ENCODE measurements around the gene CDC37L1.
"Not testable (repeated sequence)": the region's sequence is repeated elsewhere in the genome, so short reads cannot be mapped to it uniquely, and the experiment has no call there.

Gene CDC37L1

DNA sequence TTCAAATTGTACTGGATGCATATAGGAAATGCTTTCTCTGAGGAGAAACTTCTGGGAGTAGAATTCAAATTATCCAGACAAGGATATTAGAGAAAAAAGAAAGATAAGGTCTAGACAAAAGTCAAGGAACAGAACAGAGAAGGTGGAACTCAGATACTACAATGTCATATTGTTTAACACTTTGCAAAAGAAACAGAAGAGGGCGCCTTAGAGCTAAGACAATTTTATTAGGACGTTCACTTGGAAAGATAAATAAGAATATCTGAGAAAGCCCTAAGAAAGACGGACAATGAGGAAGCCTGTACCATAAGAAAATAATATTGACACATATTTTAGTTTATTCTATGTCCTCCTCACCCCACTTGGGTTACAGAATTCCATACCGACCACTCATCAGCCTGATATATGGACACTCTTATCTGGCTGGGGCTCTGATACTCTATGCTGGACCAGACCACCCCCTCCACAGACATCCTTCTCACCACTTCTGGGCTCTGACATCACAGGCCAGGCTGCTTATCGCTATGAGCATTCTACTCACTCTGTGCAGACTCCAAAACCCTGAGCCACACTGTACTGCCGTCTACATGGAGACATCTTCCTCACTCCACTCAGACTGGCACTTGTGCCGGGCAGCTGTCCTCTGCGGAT is 70.8 kb downstream of the CDC37L1 start:
- Histone ChIP-seq H3K4me1 (ENCODE audit: control insufficient read depth, insufficient read depth, low read length, poor library complexity, severe bottlenecking) (no peaks in the 10 kb centered on the region), H3K9me3 (ENCODE audit: control insufficient read depth, low read length) (no peaks in the 10 kb centered on the region), H3K27ac (ENCODE audit: low read depth, low read length, severe bottlenecking) (no peak overlapping the region), H3K4me3 (ENCODE audit: extremely low read depth, insufficient read depth, low read length, poor library complexity, severe bottlenecking) (no peak overlapping the region), H3K36me3 (ENCODE audit: control insufficient read depth, insufficient read depth, low read length) (no peaks in the 10 kb centered on the region)
- 87 to 90% methylated on average over 3 of the region's 8 CpGs for WGBS, 2 experiments (ENCODE audit: insufficient coverage in 2 of 2)

DNA sequence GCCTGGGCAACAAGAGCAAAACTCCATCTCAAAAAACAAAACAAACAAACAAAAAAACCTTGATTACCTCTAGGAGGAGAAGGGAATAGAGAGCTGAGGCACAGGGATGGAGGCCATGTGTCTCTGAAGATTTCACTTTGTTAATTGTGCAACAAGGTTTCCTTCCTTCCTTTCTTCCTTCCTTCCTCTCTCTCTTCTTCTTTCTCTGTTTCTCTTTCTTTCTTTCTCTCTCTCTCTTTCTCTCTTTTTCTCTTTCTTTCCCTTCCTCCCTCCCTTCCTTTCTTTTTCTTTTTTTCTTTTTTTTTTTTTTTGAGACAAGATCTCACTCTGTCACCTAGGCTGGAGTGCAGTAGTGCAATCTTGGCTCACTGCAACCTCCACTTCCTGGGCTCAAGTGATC is 75.2 kb downstream of the CDC37L1 start:
- not testable (repeated sequence) for H3K4me3 ChIP-seq (ENCODE audit: extremely low read depth, insufficient read depth, low read length, poor library complexity, severe bottlenecking); H3K27ac ChIP-seq (ENCODE audit: low read depth, low read length, severe bottlenecking); H3K4me1 ChIP-seq (ENCODE audit: control insufficient read depth, insufficient read depth, low read length, poor library complexity, severe bottlenecking); H3K9me3 ChIP-seq (ENCODE audit: control insufficient read depth, low read length); H3K36me3 ChIP-seq (ENCODE audit: control insufficient read depth, insufficient read depth, low read length)

GRCh38 chr9:4755026-4755609 is 75.7 kb downstream of the CDC37L1 start:
- no peaks in the 10 kb centered on the region for H3K4me1 ChIP-seq (ENCODE audit: control insufficient read depth, insufficient read depth, low read length, poor library complexity, severe bottlenecking)
- H3K36me3 ChIP-seq (ENCODE audit: control insufficient read depth, insufficient read depth, low read length) = no peaks in the 10 kb centered on the region
- H3K9me3 ChIP-seq (ENCODE audit: control insufficient read depth, low read length) = no peaks in the 10 kb centered on the region
- WGBS, 2 experiments (ENCODE audit: insufficient coverage in 2 of 2) = 71 to 87% methylated on average over 1 of the region's 5 CpGs
- no peak overlapping the region for H3K27ac ChIP-seq (ENCODE audit: low read depth, low read length, severe bottlenecking)
- no peak overlapping the region for H3K4me3 ChIP-seq (ENCODE audit: extremely low read depth, insufficient read depth, low read length, poor library complexity, severe bottlenecking)

DNA sequence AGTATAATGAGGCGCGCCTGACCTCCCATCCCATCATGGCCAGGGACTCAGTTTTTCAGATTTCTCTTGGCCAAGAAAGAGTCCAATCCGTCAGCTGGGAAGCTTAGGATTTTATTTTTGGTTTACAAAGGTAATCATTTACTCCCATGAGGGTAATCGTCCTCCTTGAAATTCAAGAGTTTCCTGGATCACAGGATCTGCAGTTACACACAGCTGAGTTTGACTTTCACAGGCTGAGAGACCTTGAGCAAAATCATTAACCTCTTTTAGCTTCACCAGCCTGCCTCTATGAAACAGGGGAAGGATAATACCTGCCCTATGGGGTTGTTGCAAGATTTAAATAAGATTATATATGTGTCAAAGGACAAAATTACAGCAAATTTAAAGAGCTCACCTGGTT is 77.1 kb downstream of the CDC37L1 start:
- Histone ChIP-seq H3K4me3 (ENCODE audit: extremely low read depth, insufficient read depth, low read length, poor library complexity, severe bottlenecking) (no peak overlapping the region), H3K9me3 (ENCODE audit: control insufficient read depth, low read length) (no peaks in the 10 kb centered on the region), H3K27ac (ENCODE audit: low read depth, low read length, severe bottlenecking) (no peak overlapping the region), H3K36me3 (ENCODE audit: control insufficient read depth, insufficient read depth, low read length) (no peaks in the 10 kb centered on the region), H3K4me1 (ENCODE audit: control insufficient read depth, insufficient read depth, low read length, poor library complexity, severe bottlenecking) (no peaks in the 10 kb centered on the region)
- WGBS, 2 experiments (ENCODE audit: insufficient coverage in 2 of 2) = 80 to 88% methylated on average over 1 to 3 of the region's 4 CpGs
